Common myeloid progenitor, CD34-positive (primary cell): ENCODE results near the gene HSPA6.
"Not testable (repeated sequence)": the region's sequence is repeated elsewhere in the genome, so short reads cannot be mapped to it uniquely, and the experiment has no call there.

Experiments
- CTCF ChIA-PET: fragments of 350-600 bp; sonication (Branson Sonifier 250); formaldehyde crosslinking; loops from one replicate; lab custom pipeline; 2021; ENCODE audit warnings: antibody characterized with exemption; lab: Charles Lee
- POLR2A ChIA-PET: fragments of 350-600 bp; sonication (Branson Sonifier 250); formaldehyde crosslinking; loops from one replicate; lab custom pipeline; 2021; ENCODE audit warnings: antibody characterized with exemption; lab: Charles Lee
- DNase-seq, 3 donors: peaks; one replicate each; pipeline versions ENCODE4 v3.0.0 to v3.0.0-alpha.2; 2013
- H3K27ac ChIP-seq, 2 experiments: 1 replicate in 1 of 2; 2 replicates in 1 of 2; pipeline ENCODE4 v1.7.0; 2013; ENCODE audit warnings: inconsistent platforms in 2 of 2, low read length in 2 of 2, mild to moderate bottlenecking in 2 of 2, low read depth in 1 of 2, moderate library complexity in 1 of 2; ENCODE audit not compliant: severe bottlenecking in 2 of 2, insufficient read depth in 1 of 2, poor library complexity in 1 of 2
- H3K27me3 ChIP-seq, 5 experiments: replicated peaks in 2 of 5; 1 replicate in 3 of 5; 2 replicates in 2 of 5; pipeline versions ENCODE4 v1.6.1 to v1.7.0; 2013; ENCODE audit warnings: low read length in 4 of 5, mild to moderate bottlenecking in 2 of 5, moderate library complexity in 2 of 5, inconsistent platforms in 1 of 5; ENCODE audit not compliant: insufficient read depth in 5 of 5, control insufficient read depth in 4 of 5
- H3K36me3 ChIP-seq, 4 experiments: 1 replicate in 2 of 4; 2 replicates in 2 of 4; pipeline versions ENCODE4 v1.6.1 to v1.7.0; 2013; ENCODE audit warnings: low read length in 3 of 4, control low read depth in 1 of 4, mild to moderate bottlenecking in 1 of 4; ENCODE audit not compliant: control insufficient read depth in 4 of 4, insufficient read depth in 4 of 4
- H3K4me1 ChIP-seq, 4 experiments: 1 replicate in 3 of 4; 2 replicates in 1 of 4; pipeline versions ENCODE4 v1.6.1 to v1.7.1; 2013; ENCODE audit warnings: low read length in 3 of 4, mild to moderate bottlenecking in 3 of 4, control low read depth in 1 of 4, inconsistent platforms in 1 of 4, moderate library complexity in 1 of 4; ENCODE audit not compliant: control insufficient read depth in 4 of 4, insufficient read depth in 4 of 4; ENCODE audit errors: control extremely low read depth in 1 of 4
- H3K4me3 ChIP-seq, 7 experiments: 1 replicate in 4 of 7; 2 replicates in 3 of 7; pipeline versions ENCODE4 v1.5.1 to v1.7.0; 2013; ENCODE audit warnings: mild to moderate bottlenecking in 7 of 7, low read length in 6 of 7, moderate library complexity in 6 of 7, inconsistent platforms in 2 of 7, low read depth in 2 of 7, control low read depth in 1 of 7; ENCODE audit not compliant: insufficient read depth in 4 of 7, control insufficient read depth in 1 of 7; ENCODE audit errors: extremely low read depth in 1 of 7
- H3K9me3 ChIP-seq, 5 experiments: 1 replicate in 4 of 5; 2 replicates in 1 of 5; pipeline versions ENCODE4 v1.6.1 to v1.7.1; 2013; ENCODE audit warnings: low read length in 4 of 5, mild to moderate bottlenecking in 2 of 5, inconsistent platforms in 1 of 5, low read depth in 1 of 5, moderate library complexity in 1 of 5; ENCODE audit not compliant: control insufficient read depth in 4 of 5, insufficient read depth in 2 of 5; ENCODE audit errors: control extremely low read depth in 1 of 5
- WGBS: methylation state at CpG from one replicate; pipeline ENCODE4 v1.1.5; 2013; ENCODE audit not compliant: insufficient coverage; 5-methylcytosine and 5-hydroxymethylcytosine counted together

Gene HSPA6

GRCh38 chr1:161563522-161563921 lies 39.2 kb downstream of the HSPA6 start:
- WGBS = no CpG with 5 or more reads among the region's 1 CpG
- H3K27me3 ChIP-seq, H3K27ac ChIP-seq, H3K36me3 ChIP-seq, H3K9me3 ChIP-seq, DNase-seq, POLR2A ChIA-PET, H3K4me1 ChIP-seq, H3K4me3 ChIP-seq: not testable (repeated sequence)
- CTCF ChIA-PET = interaction anchor here (1.0 kb wide), 1 partner anchor 175 kb away, joined by 4 read pairs; no protein-coding TSS in a partner anchor

- POLR2A ChIA-PET, H3K27ac ChIP-seq, H3K36me3 ChIP-seq, H3K27me3 ChIP-seq, H3K4me1 ChIP-seq, H3K4me3 ChIP-seq, H3K9me3 ChIP-seq, DNase-seq, CTCF ChIA-PET: not testable (repeated sequence)
- WGBS = no CpG with 5 or more reads among the region's 3 CpGs
These were observed 42.2 kb downstream of the HSPA6 start for GRCh38 chr1:161566602-161566960.

- H3K4me3 ChIP-seq, CTCF ChIA-PET, H3K9me3 ChIP-seq, H3K27me3 ChIP-seq, H3K36me3 ChIP-seq, DNase-seq, H3K4me1 ChIP-seq, POLR2A ChIA-PET, H3K27ac ChIP-seq: not testable (repeated sequence)
- no CpG with 5 or more reads among the region's 8 CpGs for WGBS
These were observed 47.4 kb downstream of the HSPA6 start for GRCh38 chr1:161571703-161572102.
